HCT116 (cell line): ENCODE measurements around the gene PLB1. TPM values are rescaled to one million over a fixed set of nuclear protein-coding genes. Genes with fewer than 3 reads are reported as not detected.

Experiments used
- ATAC-seq: fragments of 200-7000 bp; cut with Tn5 transposase; 2 replicates; pipeline ENCODE4 v1.9.1; 2020; ENCODE audit warnings: mild to moderate bottlenecking, moderate library complexity
- BruUV-seq: library from RNA; stranded (reverse); fragments of 400-500 nt; replicated peaks from 2 replicates; lab custom pipeline; 2021; lab: Mats Ljungman, UMichigan
- CTCF ChIA-PET: fragments of 300-600 bp; sonication (Branson Sonifier 250); formaldehyde crosslinking; loops from one replicate; lab custom pipeline; 2021; ENCODE audit warnings: antibody characterized with exemption; lab: Charles Lee
- POLR2A ChIA-PET: fragments of 300-600, 350-600 bp; sonication (Branson Sonifier 250); formaldehyde crosslinking; loops from one replicate; lab custom pipeline; 2021; ENCODE audit warnings: antibody characterized with exemption; lab: Charles Lee
- RAD21 ChIA-PET, 2 experiments: fragments of 300-600 bp; sonication (Branson Sonifier 250); formaldehyde crosslinking; loops; one replicate each; lab custom pipeline; 2023; ENCODE audit warnings: low total read pairs in 2 of 2; ENCODE audit not compliant: uncharacterized antibody in 2 of 2, unreplicated experiment in 2 of 2, low non-redundant PET in 1 of 2; lab: Charles Lee
- DNase-seq: peaks from one replicate; pipeline ENCODE4 v3.0.0-alpha.2; 2010; ENCODE audit warnings: low read depth, low spot score
- H2AFZ ChIP-seq: fragments of 200-600 bp; shearing (Covaris generic), sonication (generic); 2 replicates; pipeline ENCODE4 v1.6.1; 2017; ENCODE audit warnings: low read depth, mixed run types, mixed read lengths, antibody characterized with exemption, low read length; ENCODE audit not compliant: poor library complexity, severe bottlenecking
- H3K27ac ChIP-seq: 2 replicates; pipeline ENCODE4 v1.5.1; 2012; ENCODE audit warnings: low read depth, low read length
- H3K27me3 ChIP-seq: fragments of 200-600 bp; sonication (generic); 2 replicates; pipeline ENCODE4 v1.6.1; 2016; ENCODE audit warnings: mixed run types, low read length, mixed read lengths; ENCODE audit not compliant: insufficient read depth
- H3K36me3 ChIP-seq, 2 experiments: fragments of 200-500 bp in 1 of 2; fragments of 200-600 bp in 1 of 2; sonication (Bioruptor generic) in 1 of 2; sonication (generic) in 1 of 2; 2 replicates each; pipeline versions ENCODE4 v1.5.1 to v1.6.1; 2014 to 2016; ENCODE audit warnings: low read length in 2 of 2, inconsistent platforms in 1 of 2, mixed read lengths in 1 of 2, mixed run types in 1 of 2; ENCODE audit not compliant: insufficient read depth in 2 of 2, control insufficient read depth in 1 of 2
- H3K4me1 ChIP-seq, 2 experiments: fragments of 200-600 bp in 1 of 2; sonication (generic) in 1 of 2; 2 replicates each; pipeline versions ENCODE4 v1.5.1 to v1.6.1; 2012 to 2017; ENCODE audit warnings: low read length in 2 of 2, inconsistent platforms in 1 of 2, mild to moderate bottlenecking in 1 of 2, mixed read lengths in 1 of 2, mixed run types in 1 of 2, moderate library complexity in 1 of 2; ENCODE audit not compliant: insufficient read depth in 2 of 2, control insufficient read depth in 1 of 2
- H3K4me2 ChIP-seq: fragments of 200-600 bp; sonication (generic); 2 replicates; pipeline ENCODE4 v1.6.1; 2017; ENCODE audit warnings: mixed run types, low read length, mixed read lengths
- H3K4me3 ChIP-seq, 2 experiments: fragments of 200-600 bp in 1 of 2; sonication (generic) in 1 of 2; replicated peaks in 1 of 2; 2 replicates each; pipeline ENCODE4 v1.5.1; 2011 to 2016; ENCODE audit warnings: low read length in 2 of 2, control low read depth in 1 of 2, low read depth in 1 of 2, mild to moderate bottlenecking in 1 of 2, mixed read lengths in 1 of 2, mixed run types in 1 of 2
- H3K79me2 ChIP-seq: fragments of 200-600 bp; sonication (generic); 2 replicates; pipeline ENCODE4 v1.6.1; 2017; ENCODE audit warnings: mild to moderate bottlenecking, mixed run types, low read length, moderate library complexity, mixed read lengths; ENCODE audit not compliant: insufficient read depth
- H3K9ac ChIP-seq: fragments of 200-600 bp; sonication (generic); 2 replicates; pipeline ENCODE4 v1.6.1; 2016; ENCODE audit warnings: low read length, mixed read lengths
- H3K9me2 ChIP-seq: fragments of 200-600 bp; sonication (generic), shearing (Covaris generic); 2 replicates; pipeline ENCODE4 v1.6.1; 2017; ENCODE audit warnings: mixed run types, mild to moderate bottlenecking, moderate library complexity; ENCODE audit not compliant: insufficient read depth
- H3K9me3 ChIP-seq, 2 experiments: fragments of 200-500 bp in 1 of 2; fragments of 200-600 bp in 1 of 2; sonication (Bioruptor generic) in 1 of 2; sonication (generic) in 1 of 2; 2 replicates each; pipeline ENCODE4 v1.6.1; 2014 to 2017; ENCODE audit warnings: low read length in 2 of 2, mixed read lengths in 2 of 2, inconsistent platforms in 1 of 2, low read depth in 1 of 2, mild to moderate bottlenecking in 1 of 2, mixed run types in 1 of 2, moderate library complexity in 1 of 2; ENCODE audit not compliant: control insufficient read depth in 1 of 2, insufficient read depth in 1 of 2
- H4K20me1 ChIP-seq: fragments of 200-600 bp; sonication (generic), shearing (Covaris generic); 2 replicates; pipeline ENCODE4 v1.6.1; 2017; ENCODE audit warnings: mixed run types, mild to moderate bottlenecking, moderate library complexity; ENCODE audit not compliant: insufficient read depth
- CBX3 ChIP-seq: IDR thresholded peaks from 2 replicates; pipeline ENCODE4 v1.6.1; 2012; ENCODE audit warnings: low read depth
- CEBPB ChIP-seq: IDR thresholded peaks from 2 replicates; pipeline ENCODE4 v1.6.1; 2012; ENCODE audit warnings: low read depth
- EGR1 ChIP-seq: IDR thresholded peaks from 2 replicates; pipeline ENCODE4 v1.6.1; 2012; ENCODE audit warnings: low read depth
- EZH2 ChIP-seq: fragments of 200-600 bp; sonication (generic); IDR thresholded peaks from 2 replicates; pipeline ENCODE4 v1.6.1; 2017; ENCODE audit warnings: antibody characterized with exemption, mixed run types
- EZH2phosphoT487 ChIP-seq: fragments of 200-600 bp; IDR thresholded peaks from 2 replicates; pipeline ENCODE4 v1.6.1; 2018; ENCODE audit warnings: antibody characterized with exemption, borderline replicate concordance
- FOSL1 ChIP-seq: IDR thresholded peaks from 2 replicates; pipeline ENCODE4 v1.6.1; 2012; ENCODE audit warnings: low read depth
- JUND ChIP-seq: IDR thresholded peaks from 2 replicates; pipeline ENCODE4 v1.6.1; 2012
- MAX ChIP-seq: IDR thresholded peaks from 2 replicates; pipeline ENCODE4 v1.6.1; 2012
- POLR2A ChIP-seq: IDR thresholded peaks from 2 replicates; pipeline ENCODE4 v1.7.0; 2011; ENCODE audit warnings: borderline replicate concordance; ENCODE audit not compliant: insufficient read depth, insufficient read length; ENCODE audit errors: extremely low read depth
- POLR2AphosphoS5 ChIP-seq: IDR thresholded peaks from 2 replicates; pipeline ENCODE4 v1.6.1; 2011; ENCODE audit warnings: mild to moderate bottlenecking, low read depth, low read length, moderate library complexity
- REST ChIP-seq: IDR thresholded peaks from 2 replicates; pipeline ENCODE4 v1.6.1; 2012; ENCODE audit warnings: low read depth
- SIN3A ChIP-seq: IDR thresholded peaks from 2 replicates; pipeline ENCODE4 v1.6.1; 2012; ENCODE audit warnings: low read depth
- SP1 ChIP-seq: IDR thresholded peaks from 2 replicates; pipeline ENCODE4 v1.6.1; 2012; ENCODE audit warnings: low read depth
- TCF7L2 ChIP-seq: IDR thresholded peaks from 2 replicates; pipeline ENCODE4 v1.7.0; 2011; ENCODE audit warnings: borderline replicate concordance, inconsistent platforms; ENCODE audit not compliant: insufficient read depth, insufficient read length; ENCODE audit errors: extremely low read depth
- YY1 ChIP-seq: IDR thresholded peaks from 2 replicates; pipeline ENCODE4 v1.6.1; 2011; ENCODE audit warnings: low read length, low read depth, moderate library complexity, mild to moderate bottlenecking; ENCODE audit not compliant: insufficient replicate concordance; ENCODE audit errors: extremely low read depth
- ZFX ChIP-seq: fragments of 450-650 bp; IDR thresholded peaks from 2 replicates; pipeline ENCODE4 v1.6.1; 2017
- ZNF274 ChIP-seq: fragments of 200-500 bp; sonication (Bioruptor generic); IDR thresholded peaks from 2 replicates; pipeline ENCODE4 v1.6.1; 2014; ENCODE audit warnings: mild to moderate bottlenecking, low read depth, low read length, inconsistent platforms
- intact Hi-C: fragments of 100-400 bp; cut with micrococcal nuclease; formaldehyde crosslinking; loops from 2 replicates; pipeline ENCODE4 v1.10.0; 2022
- total RNA-seq: library from RNA; stranded (reverse); gene quantifications from one replicate; pipeline ENCODE4 v1.2.1, GENCODE V29; 2021; ENCODE audit not compliant: unreplicated experiment
- TF ChIP-seq, protein P1 (sequence below): IDR thresholded peaks from 2 replicates; pipeline ENCODE4 v1.6.1; 2011; ENCODE audit warnings: mild to moderate bottlenecking, low read length, moderate library complexity; ENCODE audit not compliant: insufficient replicate concordance; ENCODE audit errors: extremely low read depth

The PLB1 gene
- total RNA-seq, 1 experiment from 2014 or later = 0.49 TPM

DNA sequence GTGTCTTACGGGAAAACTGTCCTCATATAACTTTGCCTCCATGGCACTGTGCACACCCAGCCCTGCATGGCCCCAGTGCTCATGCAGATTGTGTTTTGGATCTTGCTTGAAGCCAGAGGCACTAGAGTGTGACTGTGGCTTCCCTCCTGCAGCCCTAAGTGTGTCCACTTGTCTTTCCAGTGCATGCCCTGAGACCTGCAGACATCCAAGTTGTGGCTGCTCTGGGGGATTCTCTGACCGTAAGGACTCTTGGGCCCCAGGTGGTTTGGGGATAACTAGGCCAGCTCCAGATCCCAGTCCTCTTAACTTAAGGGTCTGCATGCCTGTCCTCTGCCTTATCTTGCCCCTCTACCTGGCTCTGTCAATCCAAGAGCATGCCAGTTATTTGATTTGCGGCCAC is 96.6 kb downstream of the PLB1 start:
- H2AFZ ChIP-seq = no peak overlapping the region
- H3K4me1 ChIP-seq = peaks cover 17 to 52% of the 10 kb centered on the region in 2 experiments
- H3K9me3 ChIP-seq = no peaks in the 10 kb centered on the region
- TF ChIP-seq ZFX (no peak), CBX3 (no peak), YY1 (no peak), ZNF274 (no peak), JUND (no peak), MAX (no peak), SIN3A (no peak), EZH2phosphoT487 (no peak), EGR1 (no peak), FOSL1 (no peak), EZH2 (no peak), REST (no peak), POLR2A (no peak), CEBPB (no peak), SP1 (no peak), POLR2AphosphoS5 (no peak), TCF7L2 (no peak)
- TF ChIP-seq, protein P1, sequence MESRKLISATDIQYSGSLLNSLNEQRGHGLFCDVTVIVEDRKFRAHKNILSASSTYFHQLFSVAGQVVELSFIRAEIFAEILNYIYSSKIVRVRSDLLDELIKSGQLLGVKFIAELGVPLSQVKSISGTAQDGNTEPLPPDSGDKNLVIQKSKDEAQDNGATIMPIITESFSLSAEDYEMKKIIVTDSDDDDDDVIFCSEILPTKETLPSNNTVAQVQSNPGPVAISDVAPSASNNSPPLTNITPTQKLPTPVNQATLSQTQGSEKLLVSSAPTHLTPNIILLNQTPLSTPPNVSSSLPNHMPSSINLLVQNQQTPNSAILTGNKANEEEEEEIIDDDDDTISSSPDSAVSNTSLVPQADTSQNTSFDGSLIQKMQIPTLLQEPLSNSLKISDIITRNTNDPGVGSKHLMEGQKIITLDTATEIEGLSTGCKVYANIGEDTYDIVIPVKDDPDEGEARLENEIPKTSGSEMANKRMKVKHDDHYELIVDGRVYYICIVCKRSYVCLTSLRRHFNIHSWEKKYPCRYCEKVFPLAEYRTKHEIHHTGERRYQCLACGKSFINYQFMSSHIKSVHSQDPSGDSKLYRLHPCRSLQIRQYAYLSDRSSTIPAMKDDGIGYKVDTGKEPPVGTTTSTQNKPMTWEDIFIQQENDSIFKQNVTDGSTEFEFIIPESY = no peak
- TF ChIP-seq, all 23 proteins: peak for 0
- H3K4me2 ChIP-seq = no peak overlapping the region
- no TSS peak for BruUV-seq
- ATAC-seq (no peak), DNase-seq (no peak)
- H3K27ac ChIP-seq = no peak overlapping the region
- RAD21 ChIA-PET = interaction anchor here in 1 of 2 experiments (1.2 kb wide), 1 partner anchor 25 kb away, joined by 3 read pairs; no protein-coding TSS in a partner anchor
- no peaks in the 10 kb centered on the region for H4K20me1 ChIP-seq
- POLR2A ChIA-PET = no interaction called here
- H3K36me3 ChIP-seq = no peaks in the 10 kb centered on the region
- CTCF ChIA-PET = interaction anchor here (0.8 to 3.8 kb wide), 4 partner anchors 9 to 159 kb away, joined by 3 to 33 read pairs (median 6); partner anchors contain the start of gene PPP1CB
- H3K9me2 ChIP-seq = no peaks in the 10 kb centered on the region
- H3K9ac ChIP-seq = no peak overlapping the region
- no peak overlapping the region for H3K4me3 ChIP-seq
- intact Hi-C loops = loop anchor here (10.0 kb wide), 1 partner anchor 302 kb away; the partner anchor contains the start of gene WDR43
- H3K79me2 ChIP-seq = no peaks in the 10 kb centered on the region
- H3K27me3 ChIP-seq = no peaks in the 10 kb centered on the region
